ENCODE results near the gene TTN.

GRCh38 chr2:178775975-178776374 lies 31.2 kb downstream of the TTN start:
- TF ChIP-seq PATZ1 (CRISPR knock-in tag; IDR thresholded peaks at IDR 0.05; ENCODE audit: borderline replicate concordance), result no peak
- TF ChIP-seq CSDC2 (CRISPR knock-in tag; IDR thresholded peaks at IDR 0.05), result no peak
- no peak for TF ChIP-seq POU6F1 (CRISPR knock-in tag; IDR thresholded peaks at IDR 0.05; ENCODE audit: borderline replicate concordance, low read depth)
- no peak for TF ChIP-seq TOX (CRISPR knock-in tag; IDR thresholded peaks at IDR 0.05; ENCODE audit: borderline replicate concordance)
- TF ChIP-seq CREB5 (CRISPR knock-in tag; IDR thresholded peaks at IDR 0.05; ENCODE audit: low read depth), result no peak
- no peak for TF ChIP-seq ZNF8 (CRISPR knock-in tag; IDR thresholded peaks at IDR 0.05)
- no peak for TF ChIP-seq ZFP3 (CRISPR knock-in tag; IDR thresholded peaks at IDR 0.05)
- no peak for TF ChIP-seq BACH2 (CRISPR knock-in tag; IDR thresholded peaks at IDR 0.05; ENCODE audit: borderline replicate concordance)
- TF ChIP-seq TSHZ2 (CRISPR knock-in tag; IDR thresholded peaks at IDR 0.05), result no peak
- no peak for TF ChIP-seq ZNF70 (CRISPR knock-in tag; IDR thresholded peaks at IDR 0.05)

Measured in SK-N-SH treated with all-trans-retinoic acid at 6 μM for 48 hours (cell line).